Stimulated activated naive B cell treated with anti-CD40 and anti-IgM and Interleukin-4, amounts not matched to agents 10 μg/mL and 1 μg/mL and 100 μg/mL, for 72 hours (primary cell): Measurements from ENCODE around the gene C9orf50.

Experiments
- ATAC-seq, 2 donors: fragments of 150-1000 bp; cut with Tn5 transposase; replicated peaks; 2 replicates each; pipeline ENCODE4 v1.10.0; 2021; ENCODE audit warnings: moderate library complexity in 1 of 2
- DNase-seq: peaks from one replicate; pipeline ENCODE4 v3.0.0; 2021
- H3K27ac Mint-ChIP-seq: one replicate; pipeline ENCODE4 v1.8.0; 2022; ENCODE audit warnings: mild to moderate bottlenecking, mixed read lengths
- H3K27me3 Mint-ChIP-seq, 2 donors: one replicate each; pipeline ENCODE4 v1.8.0; 2022; ENCODE audit warnings: mixed read lengths in 2 of 2
- H3K36me3 Mint-ChIP-seq, 2 donors: one replicate each; pipeline ENCODE4 v1.8.0; 2022; ENCODE audit warnings: mixed read lengths in 2 of 2, mild to moderate bottlenecking in 1 of 2
- H3K4me1 Mint-ChIP-seq, 2 donors: one replicate each; pipeline ENCODE4 v1.8.0; 2022; ENCODE audit warnings: mixed read lengths in 2 of 2, mild to moderate bottlenecking in 1 of 2
- H3K4me3 Mint-ChIP-seq, 2 donors: one replicate each; pipeline ENCODE4 v1.8.0; 2022; ENCODE audit warnings: mild to moderate bottlenecking in 2 of 2, mixed read lengths in 2 of 2, moderate library complexity in 1 of 2
- H3K9me3 Mint-ChIP-seq, 2 donors: one replicate each; pipeline ENCODE4 v1.8.0; 2022; ENCODE audit warnings: mixed read lengths in 2 of 2, mild to moderate bottlenecking in 1 of 2

Gene C9orf50

DNA sequence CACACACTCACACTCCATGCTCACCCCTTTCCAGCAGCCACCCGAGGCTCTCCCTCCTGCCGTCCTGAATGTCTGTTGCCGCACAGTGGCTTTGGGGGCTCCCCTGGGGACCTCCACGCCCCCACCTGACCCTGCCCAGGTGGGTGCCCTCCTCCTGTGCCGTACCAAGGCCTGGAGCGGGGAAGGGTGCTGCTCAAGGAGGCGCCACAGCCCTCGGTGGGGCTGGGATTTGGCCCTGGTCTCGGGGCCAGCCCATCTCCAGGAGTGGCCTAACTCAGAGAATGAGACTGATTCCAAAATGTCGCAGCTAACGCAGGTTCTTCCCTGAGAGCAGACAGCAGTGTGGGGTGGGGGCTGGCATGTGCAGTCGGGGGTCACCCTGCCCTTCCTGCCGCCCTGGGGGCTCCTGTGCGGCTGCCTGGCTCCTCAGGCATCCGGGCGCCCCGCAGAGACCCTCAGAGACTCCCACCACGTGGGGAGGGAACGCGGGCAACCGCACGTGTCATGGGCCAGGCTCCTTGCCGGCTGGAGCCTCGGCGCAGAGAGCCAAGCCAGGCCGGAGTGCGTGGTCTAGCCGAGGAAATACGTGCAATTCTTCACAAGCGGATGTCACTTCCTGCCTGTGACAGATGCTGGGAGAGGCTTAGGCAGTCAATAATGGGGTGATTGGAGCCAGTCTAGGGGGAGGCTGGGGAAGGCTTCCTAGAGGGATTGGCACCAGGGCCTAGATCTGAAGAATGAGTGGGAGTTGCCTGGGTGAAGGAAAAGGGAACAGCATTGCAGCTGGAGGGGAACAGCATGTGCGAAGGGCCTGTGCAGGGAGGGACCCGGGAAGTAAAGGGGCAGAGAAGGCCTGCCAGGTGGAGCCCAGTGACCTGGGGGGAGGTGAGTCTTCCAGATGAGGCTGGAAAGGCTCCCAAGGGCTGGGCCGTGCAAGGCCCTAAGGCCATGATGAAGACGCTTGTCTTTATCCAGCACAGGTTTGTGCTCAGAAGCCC is 44.1 kb downstream of the C9orf50 start:
- Mint-ChIP-seq H3K27ac (no peak overlapping the region), H3K4me1 (peaks cover 12 to 16% of the 10 kb centered on the region in 2 donors), H3K27me3 (peaks cover 23 to 25% of the 10 kb centered on the region in 2 donors), H3K9me3 (peaks cover 7 to 8% of the 10 kb centered on the region in 2 donors), H3K4me3 (no peak overlapping the region), H3K36me3 (peaks cover 5 to 7% of the 10 kb centered on the region in 2 donors)
- ATAC-seq (no peak), DNase-seq (no peak)

DNA sequence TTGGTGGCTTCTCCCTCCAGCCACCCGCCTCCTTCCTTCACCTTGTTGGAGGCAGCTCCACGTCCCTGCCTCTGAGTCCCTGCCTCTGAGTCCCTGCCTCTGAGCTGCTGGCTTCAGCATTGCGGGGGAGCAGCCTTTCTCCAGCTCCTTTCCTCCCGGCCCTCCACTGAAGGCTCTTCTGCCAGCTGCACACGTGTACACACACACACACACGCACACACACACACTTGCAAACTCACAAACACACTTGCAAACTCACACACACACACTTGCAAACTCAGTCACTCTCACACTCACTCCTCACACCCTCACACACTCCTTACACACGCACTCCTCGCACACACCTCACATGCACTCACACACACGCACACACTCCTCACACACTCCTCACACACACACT is 45.1 kb downstream of the C9orf50 start:
- ATAC-seq: no peak
- no peak overlapping the region for H3K4me3 Mint-ChIP-seq
- peaks cover 7 to 8% of the 10 kb centered on the region in 2 donors for H3K9me3 Mint-ChIP-seq
- H3K4me1 Mint-ChIP-seq: peaks cover 16 to 18% of the 10 kb centered on the region in 2 donors
- no peak overlapping the region for H3K27ac Mint-ChIP-seq
- peaks cover 29 to 32% of the 10 kb centered on the region in 2 donors for H3K27me3 Mint-ChIP-seq
- DNase-seq: no peak
- peaks cover 5 to 7% of the 10 kb centered on the region in 2 donors for H3K36me3 Mint-ChIP-seq

DNA sequence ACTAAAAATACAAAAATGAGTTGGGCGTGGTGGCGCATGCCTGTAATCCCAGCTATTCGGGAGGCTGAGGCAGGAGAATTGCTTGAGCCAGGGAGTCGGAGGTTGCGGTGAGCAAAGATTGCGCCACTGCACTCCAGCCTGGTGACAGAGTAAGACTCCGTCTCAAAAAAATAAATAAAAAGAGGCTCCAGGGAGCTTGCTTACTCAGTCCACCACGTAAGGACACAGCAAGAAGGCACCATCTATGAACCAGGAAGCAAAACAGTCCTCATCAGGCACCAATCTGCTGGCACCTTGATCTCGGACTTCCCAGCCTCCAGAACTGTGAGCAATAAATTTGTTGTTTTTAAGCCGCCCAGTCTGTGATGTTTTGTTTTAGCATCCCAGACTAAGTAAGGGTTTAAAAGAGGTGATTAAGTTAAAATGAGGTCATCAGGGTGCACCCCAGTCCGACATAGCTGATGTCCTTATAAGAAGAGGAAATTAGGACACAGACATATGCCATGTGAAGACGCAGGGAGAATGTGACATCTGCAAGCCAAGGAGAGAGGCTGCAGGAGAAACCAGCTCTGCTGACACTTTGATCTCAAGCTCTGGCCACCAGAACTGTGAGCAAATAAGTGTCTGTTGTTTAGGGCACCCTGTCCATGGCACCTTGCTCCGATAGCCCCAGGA is 45.9 kb downstream of the C9orf50 start:
- DNase-seq (no peak), ATAC-seq (no peak)
- peaks cover 5 to 7% of the 10 kb centered on the region in 2 donors for H3K36me3 Mint-ChIP-seq
- H3K4me1 Mint-ChIP-seq: peaks cover 16% of the 10 kb centered on the region in 2 donors
- no peak overlapping the region for H3K27ac Mint-ChIP-seq
- H3K4me3 Mint-ChIP-seq: no peak overlapping the region
- peaks cover 7 to 8% of the 10 kb centered on the region in 2 donors for H3K9me3 Mint-ChIP-seq
- H3K27me3 Mint-ChIP-seq: peaks cover 36 to 38% of the 10 kb centered on the region in 2 donors

DNA sequence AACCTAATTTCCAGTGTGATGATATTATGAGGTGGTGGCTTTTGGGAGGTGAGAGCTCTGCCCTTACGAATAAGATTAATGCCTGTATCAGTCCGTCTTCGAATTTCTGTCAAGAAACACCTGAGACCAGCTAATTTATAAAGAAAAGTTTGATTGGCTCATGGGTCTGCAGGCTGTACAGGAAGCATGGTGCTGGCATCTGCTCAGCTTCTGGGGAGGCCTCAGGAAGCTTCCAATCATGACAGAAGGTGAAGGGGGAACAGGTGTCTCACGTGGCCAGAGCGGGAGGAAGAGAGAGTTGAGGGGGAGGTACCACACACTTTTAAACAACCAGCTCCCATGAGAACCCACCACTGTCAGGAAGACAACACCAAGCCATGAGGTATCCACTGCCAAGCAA is 46.9 kb downstream of the C9orf50 start:
- H3K27me3 Mint-ChIP-seq: peaks cover 41 to 44% of the 10 kb centered on the region in 2 donors

DNA sequence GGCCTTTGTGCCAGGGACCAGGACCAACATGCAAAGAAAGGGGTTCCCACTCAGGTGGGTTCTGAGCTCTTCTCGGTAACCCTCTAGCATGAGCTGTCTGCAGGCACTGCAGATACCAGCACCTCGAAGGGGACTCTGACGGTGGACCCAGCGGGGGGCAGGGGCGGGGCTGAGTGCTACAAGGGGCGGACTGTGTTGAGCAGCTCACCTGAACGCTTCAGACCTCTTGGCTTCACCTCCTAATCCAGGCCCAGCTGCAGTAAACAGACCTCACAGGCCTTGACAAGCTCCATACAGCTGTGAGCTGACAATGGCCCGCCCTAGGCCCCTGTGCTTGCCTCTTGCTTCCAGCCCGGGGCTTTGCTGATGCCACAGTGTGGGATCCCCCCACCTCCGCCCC is 48.4 kb downstream of the C9orf50 start:
- Mint-ChIP-seq H3K4me1 (peaks cover 18 to 29% of the 10 kb centered on the region in 2 donors), H3K27ac (no peak overlapping the region), H3K27me3 (peaks cover 42 to 54% of the 10 kb centered on the region in 2 donors)

More for the DNA sequence above, 46.9 kb downstream of the C9orf50 start:
- Mint-ChIP-seq H3K4me3 (no peak overlapping the region), H3K9me3 (peaks cover 7 to 8% of the 10 kb centered on the region in 2 donors), H3K4me1 (peaks cover 12 to 21% of the 10 kb centered on the region in 2 donors), H3K36me3 (peaks cover 5 to 11% of the 10 kb centered on the region in 2 donors), H3K27ac (no peak overlapping the region)
- ATAC-seq: no peak
- DNase-seq: no peak

DNA sequence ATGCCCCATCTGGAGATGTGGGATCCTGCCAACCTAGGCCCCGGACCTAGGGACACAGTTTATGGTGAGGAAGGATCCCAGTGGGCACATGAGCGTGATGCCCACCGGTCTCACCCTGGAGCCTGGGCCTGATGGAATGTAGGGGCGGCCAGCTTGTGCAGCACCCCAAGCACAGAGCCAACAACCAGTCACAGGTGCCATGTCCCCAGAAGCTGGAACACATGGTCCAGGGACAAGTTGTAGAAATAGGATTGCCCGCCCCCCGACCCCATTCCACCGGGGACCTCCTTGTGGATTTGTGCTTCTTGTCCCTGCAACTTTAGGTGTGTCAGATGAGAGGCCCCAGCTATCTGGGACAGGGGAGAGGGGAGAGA is 48.9 kb downstream of the C9orf50 start:
- Mint-ChIP-seq H3K27ac (no peak overlapping the region), H3K4me1 (peaks cover 18 to 29% of the 10 kb centered on the region in 2 donors), H3K9me3 (peaks cover 7% of the 10 kb centered on the region in 2 donors), H3K27me3 (peaks cover 43 to 58% of the 10 kb centered on the region in 2 donors), H3K4me3 (no peak overlapping the region), H3K36me3 (peaks cover 5 to 11% of the 10 kb centered on the region in 2 donors)
- ATAC-seq (no peak), DNase-seq (no peak)

More for the DNA sequence above, 48.4 kb downstream of the C9orf50 start:
- DNase-seq (no peak), ATAC-seq (no peak)
- H3K9me3 Mint-ChIP-seq: peaks cover 7 to 8% of the 10 kb centered on the region in 2 donors
- peaks cover 5 to 11% of the 10 kb centered on the region in 2 donors for H3K36me3 Mint-ChIP-seq
- H3K4me3 Mint-ChIP-seq: no peak overlapping the region

DNA sequence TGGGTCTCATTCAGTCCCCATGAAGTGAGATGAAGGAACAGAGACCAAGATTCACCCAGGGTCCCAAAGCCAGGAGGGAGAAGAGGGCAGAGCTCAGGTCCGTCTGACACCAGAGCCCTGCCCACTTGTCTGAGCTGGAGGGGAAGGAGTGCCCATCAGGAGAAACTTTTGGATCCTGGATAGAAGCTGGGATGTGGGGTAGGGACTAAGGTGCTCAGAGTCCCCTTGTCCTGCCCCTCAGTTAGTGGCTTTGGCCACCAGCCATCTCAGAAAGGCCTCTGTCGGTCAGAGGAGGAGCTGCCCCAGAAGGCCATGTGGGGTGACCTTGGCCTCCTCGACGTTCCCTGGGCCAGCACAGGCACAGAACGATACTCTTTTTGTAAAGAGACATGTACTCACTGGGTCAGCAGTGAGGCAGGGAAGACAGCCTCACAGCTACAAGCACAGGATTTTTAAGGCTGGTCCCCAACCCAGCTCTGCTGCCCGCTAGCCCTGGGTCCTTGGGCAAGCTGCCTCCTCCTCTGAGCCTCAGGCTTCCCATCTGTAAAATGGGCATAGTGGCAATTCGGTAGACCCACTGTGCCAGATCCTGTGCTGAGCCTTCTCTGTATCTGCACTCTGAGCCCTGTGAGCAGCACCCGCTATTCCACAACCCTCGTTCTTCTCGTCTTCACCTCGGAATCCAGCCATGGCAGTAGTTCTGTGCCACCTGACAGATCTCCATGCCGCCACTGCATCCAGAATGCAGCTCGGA is 49.4 kb downstream of the C9orf50 start:
- DNase-seq (no peak), ATAC-seq (no peak)
- no peak overlapping the region for H3K27ac Mint-ChIP-seq
- peaks cover 5 to 11% of the 10 kb centered on the region in 2 donors for H3K36me3 Mint-ChIP-seq
- H3K4me3 Mint-ChIP-seq: no peak overlapping the region
- H3K4me1 Mint-ChIP-seq: peaks cover 18 to 29% of the 10 kb centered on the region in 2 donors
- H3K9me3 Mint-ChIP-seq: peaks cover 6 to 7% of the 10 kb centered on the region in 2 donors
- H3K27me3 Mint-ChIP-seq: peaks cover 43 to 62% of the 10 kb centered on the region in 2 donors

DNA sequence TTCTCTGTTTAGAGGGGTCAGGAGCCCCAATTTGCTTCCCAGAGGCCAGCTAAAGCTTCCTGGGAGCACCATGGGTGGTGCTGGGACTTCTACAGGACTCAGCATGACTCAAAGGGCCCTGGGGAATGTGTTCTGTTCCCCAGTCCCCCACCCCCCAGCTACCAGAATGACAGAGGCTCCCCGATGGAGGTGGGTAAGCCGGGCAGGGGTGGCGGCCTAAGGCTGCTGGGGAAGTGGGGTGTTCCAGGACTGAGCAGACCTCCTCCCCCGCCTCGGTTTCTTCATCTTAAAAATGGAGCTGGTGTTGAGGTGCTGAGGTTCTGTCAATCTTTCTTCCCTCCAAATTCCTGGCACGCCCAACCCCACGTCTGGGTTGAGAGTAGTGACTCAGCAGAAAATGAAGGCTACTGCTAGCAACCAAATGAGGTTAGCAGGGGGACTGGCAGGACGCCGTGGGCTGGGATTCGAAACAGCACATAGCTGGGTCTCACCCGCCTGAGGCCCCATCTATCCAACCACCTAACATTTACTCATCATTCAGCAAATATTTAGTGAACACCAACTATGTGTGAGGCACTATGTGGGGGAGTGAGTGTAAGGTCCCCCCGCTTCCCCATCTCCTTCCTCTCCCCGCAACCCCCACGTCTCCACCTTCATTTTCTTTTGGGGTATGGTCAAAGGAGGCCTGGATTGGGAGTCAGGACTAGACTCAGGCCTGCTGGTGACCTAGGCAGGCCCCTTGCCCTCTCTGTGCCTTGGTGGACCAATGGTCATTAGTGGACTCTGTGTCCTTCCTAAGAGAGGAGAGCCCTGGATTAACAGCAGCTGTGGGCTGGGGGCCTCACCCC is 50.2 kb downstream of the C9orf50 start:
- no peak for DNase-seq
- peak in 1 of 2 donors; percentile 28 for ATAC-seq
- Mint-ChIP-seq H3K4me3 (no peak overlapping the region), H3K9me3 (peaks cover 6 to 7% of the 10 kb centered on the region in 2 donors), H3K27me3 (peaks cover 42 to 62% of the 10 kb centered on the region in 2 donors), H3K27ac (no peak overlapping the region), H3K36me3 (peaks cover 5 to 11% of the 10 kb centered on the region in 2 donors), H3K4me1 (peaks cover 18 to 29% of the 10 kb centered on the region in 2 donors)

DNA sequence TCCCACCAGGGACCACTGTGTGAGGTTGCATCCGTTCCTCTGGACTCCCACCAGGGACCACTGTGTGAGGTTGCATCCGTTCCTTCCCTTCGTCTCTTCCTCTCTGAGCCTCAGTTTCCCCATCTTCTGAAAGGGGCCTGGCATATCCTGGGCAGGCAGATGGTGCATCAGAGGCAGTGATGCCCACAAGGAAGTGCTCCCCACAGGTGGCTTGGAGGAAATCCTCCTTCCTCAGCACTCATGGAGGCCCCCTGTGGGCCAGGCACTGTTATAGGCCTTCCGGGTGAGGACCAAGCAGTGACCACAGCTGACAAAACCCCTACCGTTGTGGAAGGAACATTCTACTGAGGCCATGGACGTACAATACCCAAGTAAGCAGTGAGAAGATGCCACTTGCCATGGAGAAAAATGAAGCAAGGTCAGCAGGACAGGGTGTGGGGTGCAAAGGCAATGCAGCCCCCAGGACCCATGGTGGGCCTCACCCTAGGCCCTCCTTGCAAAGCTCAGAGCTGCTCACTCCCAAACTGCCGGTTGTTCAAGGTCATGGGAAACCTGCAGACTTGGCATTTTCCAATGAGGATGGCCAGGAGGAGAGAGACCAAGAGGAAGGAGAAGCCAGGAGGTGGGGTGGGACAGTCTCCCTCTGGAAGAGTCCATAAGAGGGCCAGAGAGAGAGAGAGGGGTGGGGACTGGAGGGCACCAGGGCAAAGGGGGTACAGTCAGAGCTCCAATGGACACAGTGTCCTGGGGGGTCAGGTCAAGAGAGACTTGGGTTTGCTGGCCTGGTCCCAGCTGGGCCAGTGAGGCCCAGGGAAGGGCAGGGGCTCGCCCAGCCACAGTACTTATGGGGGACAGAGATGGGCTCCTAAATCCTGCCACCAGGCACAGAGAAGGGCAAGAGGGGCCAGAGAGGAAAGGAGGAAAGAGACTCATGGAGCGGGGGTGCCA is 51.1 kb downstream of the C9orf50 start:
- H3K27me3 Mint-ChIP-seq: peaks cover 45 to 64% of the 10 kb centered on the region in 2 donors
- H3K27ac Mint-ChIP-seq: peak overlapping the region; percentile 71
- DNase-seq: no peak
- peaks cover 6 to 7% of the 10 kb centered on the region in 2 donors for H3K9me3 Mint-ChIP-seq
- H3K4me3 Mint-ChIP-seq: peak overlapping the region; percentile 76 to 78
- H3K4me1 Mint-ChIP-seq: peaks cover 18 to 29% of the 10 kb centered on the region in 2 donors
- ATAC-seq: peak; percentile 27 to 31
- H3K36me3 Mint-ChIP-seq: peaks cover 5 to 11% of the 10 kb centered on the region in 2 donors

DNA sequence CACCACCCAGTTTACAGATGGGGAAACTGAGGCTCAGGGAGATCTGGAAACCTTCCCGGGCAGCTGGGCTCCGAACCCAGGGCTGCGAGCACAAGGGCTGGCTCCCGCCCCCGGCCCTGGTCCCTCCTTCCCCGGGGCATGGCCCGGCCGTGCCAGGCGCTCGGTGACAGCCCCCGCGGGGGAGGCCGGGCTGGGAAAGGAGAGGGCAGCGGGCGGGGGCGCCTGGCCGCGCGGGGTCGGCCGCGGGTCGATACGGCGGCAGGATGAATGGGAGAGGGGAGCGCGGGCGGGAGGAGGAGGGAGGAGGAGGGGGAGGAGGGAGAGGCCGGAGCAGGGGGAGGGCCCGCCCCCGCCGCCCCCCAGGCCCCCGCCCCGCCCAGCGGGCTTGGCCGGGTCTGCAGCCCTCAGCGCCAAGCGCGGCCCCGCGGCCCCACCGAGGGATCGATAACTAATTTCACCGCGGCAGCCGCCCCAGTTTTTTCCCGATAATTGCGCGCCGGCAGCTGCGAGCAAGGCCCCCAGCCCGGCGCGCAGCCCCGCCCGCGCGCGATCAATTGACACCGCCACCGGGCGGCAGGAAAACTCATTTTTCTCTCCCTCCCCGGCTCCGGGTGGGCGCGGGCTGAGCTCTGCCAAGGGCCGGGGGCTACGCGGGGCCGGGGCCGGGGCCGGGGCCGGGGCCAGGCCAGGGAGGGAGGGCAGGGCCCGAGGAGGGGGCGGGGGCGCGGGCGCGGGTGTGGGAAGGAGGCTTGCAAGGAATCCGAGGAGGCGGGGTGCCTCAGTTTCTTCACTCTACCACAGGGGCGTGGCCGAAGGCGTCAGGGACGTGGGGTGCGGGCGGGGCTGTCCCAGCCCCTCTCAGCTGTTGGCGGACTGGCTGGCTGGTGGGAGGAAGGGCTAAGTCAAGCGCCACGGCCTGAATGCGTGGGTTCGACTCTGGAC is 52.1 kb downstream of the C9orf50 start:
- Mint-ChIP-seq H3K36me3 (peaks cover under 1 to 7% of the 10 kb centered on the region in 2 donors), H3K9me3 (peaks cover 3% of the 10 kb centered on the region in 2 donors), H3K27ac (no peak overlapping the region), H3K27me3 (peaks cover 51 to 69% of the 10 kb centered on the region in 2 donors), H3K4me3 (peak overlapping the region; percentile 76 to 78), H3K4me1 (peaks cover 18 to 29% of the 10 kb centered on the region in 2 donors)
- DNase-seq (no peak), ATAC-seq (peak; percentile 24 to 26)

DNA sequence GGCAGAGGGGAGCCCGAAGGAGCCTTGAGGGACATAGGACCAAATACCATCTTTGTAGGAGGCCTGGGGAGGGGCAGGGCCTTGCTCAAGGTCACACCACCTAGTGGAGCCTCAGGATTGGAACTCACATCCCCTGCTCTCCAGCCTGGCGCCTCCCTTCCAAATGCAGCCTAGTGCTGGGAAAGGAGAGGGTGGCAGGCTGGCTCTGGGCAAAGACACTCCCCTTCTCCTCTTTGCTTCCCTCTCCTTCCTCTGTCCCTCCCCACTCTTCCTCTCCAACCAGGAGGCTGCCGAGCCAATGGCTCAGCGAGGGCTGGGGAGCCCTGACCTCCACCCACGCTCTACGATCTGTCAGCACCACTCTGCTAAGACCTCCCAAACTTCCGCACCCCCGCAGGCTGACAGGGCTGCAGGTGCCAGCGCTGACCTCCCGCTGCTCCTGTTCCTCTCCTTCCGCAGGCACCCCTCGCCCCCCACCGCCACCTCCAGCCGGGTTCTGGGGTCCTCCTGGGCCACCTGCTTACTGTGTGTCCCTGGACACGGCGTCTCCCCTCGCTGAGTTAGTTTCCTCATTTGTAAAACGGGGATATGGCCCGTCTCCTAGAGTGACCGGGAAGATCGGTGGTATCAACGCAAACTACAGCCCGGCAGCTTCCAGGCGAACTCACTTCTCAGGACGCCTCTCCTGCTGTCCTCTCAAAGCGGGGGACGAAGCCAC is 52.9 kb downstream of the C9orf50 start:
- Mint-ChIP-seq H3K9me3 (no peaks in the 10 kb centered on the region), H3K4me1 (peaks cover 18 to 29% of the 10 kb centered on the region in 2 donors), H3K4me3 (peak overlapping the region; percentile 55 to 57), H3K27ac (no peak overlapping the region), H3K27me3 (peaks cover 51 to 69% of the 10 kb centered on the region in 2 donors), H3K36me3 (peaks cover 0 to 4% of the 10 kb centered on the region in 2 donors)
- ATAC-seq (peak; percentile 26 to 31), DNase-seq (no peak)
